Spleen (tissue), 7 donors: Measurements from ENCODE around the gene SURF1.

Experiments used
- CTCF ChIP-seq, 11 experiments: fragments of 200-600 bp in 7 of 11; fragments of 450-650 bp in 4 of 11; sonication (generic) in 4 of 11; IDR thresholded peaks in 8 of 11; conservative IDR thresholded peaks in 3 of 11; 1 replicate in 7 of 11; 2 replicates in 4 of 11; pipeline versions ENCODE4 v1.4.0 to v1.8.0; 2016 to 2021; ENCODE audit warnings: antibody characterized with exemption in 11 of 11, inconsistent platforms in 4 of 11, mild to moderate bottlenecking in 1 of 11
- POLR2A ChIP-seq, 3 donors: fragments of 450-650 bp; IDR thresholded peaks; one replicate each; pipeline ENCODE4 v1.5.1; 2017; ENCODE audit warnings: antibody characterized with exemption in 3 of 3, mild to moderate bottlenecking in 1 of 3
- donor health status: DM: no; HTN: no; CAD: no; lungs with moderate emphysema.
- donor health status: DM: no; HTN: no; CAD: no.
- donor health status: DM: no; HTN: no; CAD: no.

- TF ChIP-seq CTCF (IDR thresholded peaks at IDR 0.05 in 8 of 11, conservative IDR thresholded peaks at IDR 0.05 in 3 of 11) (no peak), POLR2A (IDR thresholded peaks at IDR 0.05) (no peak)
These were observed 6.2 kb downstream of the SURF1 start for GRCh38 chr9:133349965-133350616.
